ENCODE data around the gene FRMPD2. TPM values are rescaled to one million over a fixed set of nuclear protein-coding genes. Genes with fewer than 3 reads are reported as not detected.

Gene FRMPD2
- under 0.01 TPM in 1 of 2 replicates, not detected in the other for total RNA-seq

GRCh38 chr10:48274636-48275035 is at the start of gene FRMPD2:
Gene FRMPD2, minus strand, starts transcription at chr10:48274696. Its CDS starts 129 bp downstream, at chr10:48274567.

GRCh38 chr10:48306265-48306869 is 31.9 kb upstream of the FRMPD2 start, which contains the start of gene MAPK8:
Gene MAPK8, plus strand, starts transcription at chr10:48306677. Its CDS starts 94,984 bp downstream, at chr10:48401661.

Other genes with a start within 250 kb of the FRMPD2 start
- 75.7 and 87.9 TPM in 2 replicates for gene MAPK8, start 32.0 kb upstream of the FRMPD2 start, total RNA-seq